Stimulated activated CD4-positive, alpha-beta T cell treated with anti-CD3 and anti-CD28 coated beads, Interleukin-1b, Interleukin-23, amount 100 ng/mL, for 4 hours (primary cell): ENCODE results near the gene SLC6A11.

Experiments used
- DNase-seq, 2 donors: peaks; one replicate each; pipeline ENCODE4 v3.0.0-alpha.2; 2020; ENCODE audit warnings: low read depth in 2 of 2

Gene SLC6A11

DNA sequence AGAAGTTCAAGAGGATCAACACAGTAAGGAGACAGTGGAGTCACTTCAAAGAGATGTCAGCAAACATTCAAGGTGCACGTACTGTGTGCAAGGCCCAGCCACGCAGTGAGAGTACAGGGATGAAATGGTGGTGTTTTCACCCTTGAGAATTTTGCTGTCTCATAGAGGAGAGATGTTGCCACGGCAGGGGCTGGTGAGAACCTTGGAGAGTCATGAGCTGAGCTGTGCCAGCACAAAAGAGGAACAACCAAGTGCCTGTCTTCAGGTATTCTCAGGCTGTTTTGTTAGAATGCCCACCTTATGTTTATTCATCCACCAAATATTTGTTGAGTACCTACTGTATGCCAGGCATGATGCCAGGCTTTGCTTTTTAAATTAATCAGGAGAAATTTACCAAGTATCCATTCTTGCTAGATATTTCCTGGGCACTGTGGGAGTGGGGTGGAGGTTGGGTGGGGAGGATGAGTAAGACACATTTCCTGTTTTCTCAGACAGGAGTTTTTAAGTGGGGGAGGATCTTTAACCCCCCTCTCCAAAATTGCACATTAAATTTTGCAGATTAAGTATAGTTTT, 72.6 kb downstream of the SLC6A11 start:
- no peak for DNase-seq

DNA sequence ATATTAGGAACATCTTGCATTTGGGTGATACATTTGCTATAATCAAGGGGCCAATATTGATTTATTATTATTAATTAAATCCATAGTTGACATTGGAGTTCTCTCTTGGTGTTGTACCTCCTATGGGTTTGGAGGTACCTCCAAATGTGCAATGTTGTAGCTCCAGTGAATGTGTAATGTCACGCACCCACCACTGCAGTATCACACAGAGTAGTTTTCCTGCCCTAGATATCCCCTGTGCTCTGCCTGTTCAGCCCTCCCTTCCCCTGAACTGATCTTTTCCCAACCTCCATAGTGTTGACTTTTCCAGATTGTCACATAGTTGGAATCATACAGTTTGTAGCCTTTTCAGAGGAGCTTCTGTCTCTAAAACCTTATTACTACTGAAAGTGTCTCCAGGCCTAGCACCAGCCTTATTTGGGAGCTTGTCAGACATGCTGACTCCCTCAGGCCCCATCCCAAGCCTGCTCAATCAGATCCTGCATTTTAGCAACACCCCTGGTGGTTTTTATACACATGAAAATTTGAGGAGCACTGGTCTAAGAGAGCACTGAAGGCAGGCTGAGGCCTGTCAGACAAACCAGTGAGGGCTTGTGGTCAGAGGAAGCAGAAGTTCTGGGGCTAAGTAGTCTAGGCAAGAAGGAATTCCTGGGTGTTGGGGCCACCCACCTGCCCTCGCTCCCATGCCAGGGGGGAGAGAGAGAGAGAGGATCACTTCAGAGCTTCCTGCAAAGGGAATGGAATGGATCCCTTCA, 73.4 kb downstream of the SLC6A11 start:
- DNase-seq = no peak

DNA sequence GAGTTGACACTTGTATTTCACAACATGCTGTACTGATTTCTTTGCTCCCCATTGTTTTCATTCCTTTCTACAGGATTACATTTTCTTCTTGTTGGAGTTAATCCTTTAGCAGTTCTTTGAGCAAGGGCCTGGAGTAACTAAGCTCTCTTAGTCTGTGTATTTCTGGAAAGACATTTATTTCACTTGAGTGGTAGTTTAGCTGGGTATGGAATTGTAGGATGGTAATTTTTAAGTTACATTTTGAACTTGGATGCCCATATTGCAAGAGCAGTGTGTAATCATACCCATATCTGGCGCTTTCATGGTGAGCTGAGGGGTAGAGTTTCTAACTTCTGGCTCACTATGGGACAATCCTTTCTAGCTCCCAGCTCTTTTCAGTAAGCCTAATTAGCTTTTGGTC, 74.6 kb downstream of the SLC6A11 start:
- no peak for DNase-seq

DNA sequence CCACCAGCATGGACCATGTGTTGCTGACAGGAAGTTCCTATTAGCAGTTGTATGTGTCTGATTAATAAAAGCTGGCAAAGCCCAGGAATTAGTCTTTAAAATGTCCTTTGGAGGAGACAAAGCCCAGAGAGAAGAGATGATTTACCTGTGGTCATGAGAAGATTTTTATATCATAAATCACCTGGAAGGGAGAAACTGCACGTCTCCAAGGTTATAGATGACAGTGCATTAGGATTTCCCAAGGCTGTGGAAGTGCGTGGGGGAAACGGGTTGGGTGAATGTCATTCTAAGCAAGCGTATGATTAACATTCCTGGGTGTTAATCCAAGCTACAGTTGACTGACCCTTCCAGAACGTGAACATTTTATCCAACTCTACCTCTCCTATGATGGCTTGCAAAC, 76.6 kb downstream of the SLC6A11 start:
- no peak for DNase-seq

DNA sequence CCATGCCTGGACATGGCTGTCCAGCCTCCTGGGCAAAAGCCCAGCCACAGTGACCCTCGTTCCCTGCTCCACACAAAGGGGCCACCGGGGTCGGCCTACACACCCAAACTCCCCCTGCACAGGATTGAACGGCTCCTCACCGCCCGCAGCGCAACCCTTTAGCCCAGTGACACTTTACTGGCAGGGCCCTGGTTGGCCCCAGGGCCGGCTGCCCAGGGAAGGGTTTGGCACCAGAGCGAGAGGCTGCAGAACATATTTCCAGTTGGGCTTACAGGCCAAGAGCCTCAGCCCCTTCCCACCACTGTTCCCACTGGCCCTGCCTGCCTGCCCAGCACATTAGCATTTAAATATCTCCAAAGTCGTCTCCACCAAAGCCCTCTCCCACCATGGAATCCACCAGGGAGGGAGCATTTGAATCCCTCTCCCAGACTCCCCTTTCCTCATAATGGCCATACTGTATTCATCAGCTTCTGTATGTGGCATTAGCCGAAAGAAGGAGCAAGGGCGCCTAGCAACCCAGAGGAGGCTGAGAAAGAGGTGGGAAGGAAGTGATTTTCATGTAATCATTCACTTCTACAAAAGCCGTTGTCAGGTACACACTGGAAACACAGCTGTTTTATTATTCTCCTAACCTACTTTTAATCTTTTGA, 85.4 kb downstream of the SLC6A11 start:
- DNase-seq = no peak

DNA sequence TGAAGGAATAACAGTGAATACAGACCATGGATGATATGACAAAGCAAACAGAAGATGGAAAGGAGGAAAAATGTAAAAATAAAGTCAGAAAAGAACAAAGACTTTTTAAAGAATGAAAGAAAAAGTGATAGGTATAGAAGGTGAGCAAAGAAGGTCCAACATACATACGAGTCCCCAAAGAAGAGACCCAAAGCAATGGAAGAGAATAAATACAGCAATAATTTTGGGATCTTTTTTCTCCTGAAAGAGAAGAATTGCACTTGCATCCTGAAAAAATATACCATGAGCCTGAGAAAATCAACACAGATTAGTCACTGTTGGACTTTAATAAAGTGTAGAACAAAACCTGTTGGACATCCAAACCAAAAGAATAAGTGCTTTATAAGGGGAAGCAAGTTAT, 91.2 kb downstream of the SLC6A11 start:
- DNase-seq = no peak

DNA sequence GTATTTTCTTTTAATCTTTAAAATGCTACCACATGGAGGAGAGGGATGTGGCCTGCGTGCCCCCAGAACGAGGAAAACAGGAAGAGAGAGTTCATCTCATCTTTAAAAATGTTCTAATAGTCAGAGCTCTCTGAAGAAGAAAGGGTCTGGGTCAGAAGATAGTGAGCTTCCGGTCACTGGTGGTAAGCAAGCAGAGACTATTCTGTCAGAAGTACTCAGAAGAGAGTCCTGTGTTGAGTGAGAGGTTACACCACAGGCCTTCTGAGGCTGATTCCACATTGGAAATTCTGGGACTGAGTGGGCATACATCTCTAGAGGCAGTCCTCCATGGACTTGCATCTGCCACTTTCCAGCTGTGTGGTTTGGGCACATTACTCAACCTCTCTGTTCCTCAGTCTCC, 94.3 kb downstream of the SLC6A11 start:
- no peak for DNase-seq

DNA sequence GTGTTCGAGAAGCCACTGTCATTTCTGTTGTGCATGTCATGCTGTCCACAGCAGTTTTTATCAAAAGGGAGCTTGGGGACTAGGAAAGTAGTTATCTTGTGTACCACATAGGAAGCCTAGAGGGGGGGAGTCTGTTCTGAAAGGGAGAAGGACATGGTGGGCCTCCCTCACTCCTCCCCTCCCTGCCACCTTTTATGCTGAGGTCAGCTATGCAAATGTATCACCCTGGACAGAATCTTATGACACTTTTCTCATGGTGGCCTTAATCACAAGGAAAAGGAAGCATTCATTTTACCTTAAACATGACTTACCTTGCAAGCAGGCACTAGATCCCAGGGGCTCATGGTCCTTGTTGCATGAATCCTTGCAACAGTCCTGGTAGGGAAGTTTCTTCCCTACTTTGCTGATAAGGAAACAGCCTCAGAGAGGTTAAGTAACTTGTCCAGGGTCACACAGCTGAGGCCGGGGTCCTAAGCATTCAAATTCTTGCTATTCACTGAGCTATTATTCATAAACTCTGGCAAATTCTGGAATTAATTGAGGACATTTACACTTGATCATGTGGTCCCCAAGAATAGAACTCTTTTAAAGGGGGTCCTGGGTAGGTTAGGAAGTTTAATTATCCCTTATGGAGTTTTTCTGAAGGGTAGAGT, 95.4 kb downstream of the SLC6A11 start:
- DNase-seq = no peak

DNA sequence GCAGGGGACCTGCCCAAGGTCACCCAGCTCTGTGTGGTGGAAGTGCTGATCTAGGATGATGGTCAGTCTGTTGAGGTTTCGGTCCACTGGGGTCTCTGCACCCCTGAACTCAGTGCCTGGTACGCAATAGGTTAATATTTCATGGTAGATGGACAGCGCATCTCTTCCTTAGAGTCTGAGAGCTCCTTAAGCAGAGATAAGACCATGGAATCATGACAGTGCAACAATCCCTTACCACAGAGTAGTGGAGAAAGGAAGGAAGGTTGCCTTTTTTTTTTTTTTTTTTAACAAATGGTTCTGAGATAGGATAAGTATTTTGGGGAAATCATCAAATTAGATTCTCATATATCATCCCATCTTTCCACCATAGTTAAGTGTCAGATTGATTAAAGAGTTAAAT, 96.8 kb downstream of the SLC6A11 start:
- no peak for DNase-seq

DNA sequence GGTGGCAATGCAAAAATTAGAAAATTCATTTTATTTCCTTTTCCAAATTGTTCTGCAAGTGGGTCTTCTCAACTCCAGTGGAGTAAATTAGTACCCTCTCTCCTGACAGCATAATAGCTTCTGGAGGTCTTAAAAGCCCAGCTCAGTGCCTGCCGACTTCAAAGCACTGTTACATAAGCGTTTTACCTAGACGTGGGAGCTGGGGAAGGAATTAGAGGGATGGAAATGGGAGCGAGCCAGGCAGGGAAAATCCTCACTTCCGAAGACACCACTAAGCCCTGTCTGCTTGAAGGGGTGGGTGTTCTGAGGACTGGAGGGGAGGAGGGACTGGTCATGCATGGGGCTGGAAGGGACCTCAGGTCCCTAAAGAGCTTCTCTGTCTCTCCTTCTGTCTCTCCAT, 99.3 kb downstream of the SLC6A11 start:
- no peak for DNase-seq

DNA sequence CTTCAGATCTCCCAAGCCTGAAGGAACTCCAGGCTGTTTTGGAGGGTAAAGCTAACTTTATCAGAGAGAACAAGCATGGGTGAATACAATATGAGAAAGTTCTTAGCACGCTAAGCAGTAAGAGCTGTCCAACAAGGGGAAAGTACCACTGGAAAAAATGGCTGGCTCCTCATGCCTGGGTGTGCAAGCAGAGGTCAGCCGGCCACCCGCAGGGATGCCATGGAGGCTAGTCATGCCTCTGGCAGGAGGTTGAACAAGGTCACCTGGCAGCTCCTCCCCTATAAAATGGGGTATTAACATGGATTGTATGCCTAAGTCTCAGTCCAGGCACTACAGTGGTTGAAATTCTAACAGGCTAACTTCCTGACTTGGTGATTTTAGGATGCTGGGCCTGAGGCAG, 101.1 kb downstream of the SLC6A11 start:
- no peak for DNase-seq

DNA sequence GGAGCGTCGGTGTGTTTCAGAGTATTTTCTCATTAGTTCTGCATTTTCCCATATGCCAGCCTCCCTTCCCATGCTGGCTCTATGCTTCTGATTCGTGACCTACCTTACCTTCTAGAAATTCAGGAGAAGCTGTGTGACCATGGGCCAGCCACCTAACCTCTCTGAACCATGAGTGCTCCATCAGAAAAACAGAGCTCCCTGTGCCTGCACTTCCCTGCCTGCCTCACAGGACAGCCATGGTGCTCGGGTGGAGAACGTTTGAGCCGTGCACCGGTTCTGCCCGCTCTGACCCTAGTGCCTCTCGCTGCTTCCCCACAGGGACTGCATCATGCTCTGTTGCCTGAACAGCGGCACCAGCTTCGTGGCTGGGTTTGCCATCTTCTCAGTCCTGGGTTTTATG, 102.0 kb downstream of the SLC6A11 start:
- DNase-seq = no peak

DNA sequence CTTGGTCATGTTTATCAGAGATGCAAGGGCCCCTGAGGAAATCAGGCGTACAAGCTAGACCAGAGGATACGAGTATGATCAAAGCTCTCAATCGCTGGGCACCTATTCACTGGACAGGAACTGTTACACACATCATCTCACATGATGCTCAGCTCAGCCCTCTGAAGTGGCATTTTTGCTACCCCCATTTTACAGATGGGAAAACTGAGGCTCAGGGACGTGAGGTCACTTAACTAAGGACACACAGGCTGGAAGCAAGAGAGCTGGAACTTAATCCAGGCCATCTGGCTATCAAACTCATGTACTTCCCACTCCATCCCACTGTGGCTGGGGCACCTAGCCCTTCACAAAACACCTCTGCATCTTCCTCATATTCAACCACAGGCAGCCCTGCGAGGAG, 103.6 kb downstream of the SLC6A11 start:
- no peak for DNase-seq

DNA sequence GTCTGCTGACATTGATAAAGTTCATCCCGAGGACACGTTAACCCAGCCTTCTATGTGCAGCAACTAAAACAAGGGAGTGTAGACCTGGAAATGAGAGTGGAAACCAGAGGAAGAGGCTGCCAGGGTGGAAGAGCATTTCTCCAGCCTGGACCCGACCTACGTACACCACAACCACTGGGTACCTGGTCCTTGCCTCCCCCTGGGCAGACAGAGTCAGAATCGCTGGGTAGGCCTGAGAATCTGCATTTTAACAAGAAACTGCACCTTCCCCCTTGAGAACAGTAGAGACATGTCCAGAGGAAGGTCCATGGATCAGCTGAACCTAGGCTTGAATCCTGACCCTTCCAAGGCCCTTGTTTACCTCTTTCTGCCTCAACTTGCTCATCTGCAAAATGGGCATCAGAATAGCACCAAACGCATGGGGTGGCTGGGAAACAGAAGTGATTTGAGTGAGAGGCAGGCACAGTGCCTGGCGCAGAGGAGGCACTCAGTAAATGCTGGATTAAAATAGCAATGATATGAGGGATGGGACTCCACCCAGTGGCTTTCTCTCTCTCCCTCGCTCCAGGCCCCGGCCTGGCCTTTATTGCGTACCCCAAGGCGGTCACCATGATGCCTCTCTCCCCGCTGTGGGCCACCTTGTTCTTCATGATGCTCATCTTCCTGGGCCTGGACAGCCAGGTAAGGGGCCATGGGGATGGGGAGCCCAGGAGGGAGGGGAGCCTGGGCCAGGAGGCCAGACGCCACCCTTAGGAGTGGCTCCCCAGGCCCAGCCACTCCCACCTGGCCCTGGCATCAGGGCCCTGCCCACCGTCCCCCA, 109.6 kb downstream of the SLC6A11 start:
- no peak for DNase-seq

DNA sequence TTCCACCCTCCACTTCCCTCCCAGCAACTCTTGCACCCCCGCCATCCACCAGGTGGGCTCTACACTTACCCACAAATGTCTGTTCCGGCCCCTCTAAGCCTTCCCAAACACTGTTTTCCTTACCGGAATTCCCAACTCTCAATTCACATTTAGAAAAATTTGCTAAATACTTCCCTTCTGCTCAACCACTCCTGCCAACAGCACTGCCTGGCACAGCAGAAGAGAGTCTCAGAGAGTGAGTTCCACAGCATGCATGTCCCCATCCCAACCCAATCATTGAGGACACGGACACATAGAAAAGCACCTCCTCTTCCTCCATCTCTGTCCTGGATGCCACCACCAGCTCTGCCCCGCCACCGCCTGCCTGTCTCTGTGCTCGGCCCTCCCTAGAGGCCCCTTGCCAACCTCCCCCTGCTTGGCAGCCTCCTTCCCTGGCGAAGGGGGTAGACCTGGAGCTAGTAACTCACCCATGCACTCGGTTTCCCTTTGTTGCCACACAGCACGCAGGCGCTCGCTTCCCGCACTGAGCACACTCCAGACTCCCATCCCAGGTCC, 110.3 kb downstream of the SLC6A11 start:
- DNase-seq = no peak

DNA sequence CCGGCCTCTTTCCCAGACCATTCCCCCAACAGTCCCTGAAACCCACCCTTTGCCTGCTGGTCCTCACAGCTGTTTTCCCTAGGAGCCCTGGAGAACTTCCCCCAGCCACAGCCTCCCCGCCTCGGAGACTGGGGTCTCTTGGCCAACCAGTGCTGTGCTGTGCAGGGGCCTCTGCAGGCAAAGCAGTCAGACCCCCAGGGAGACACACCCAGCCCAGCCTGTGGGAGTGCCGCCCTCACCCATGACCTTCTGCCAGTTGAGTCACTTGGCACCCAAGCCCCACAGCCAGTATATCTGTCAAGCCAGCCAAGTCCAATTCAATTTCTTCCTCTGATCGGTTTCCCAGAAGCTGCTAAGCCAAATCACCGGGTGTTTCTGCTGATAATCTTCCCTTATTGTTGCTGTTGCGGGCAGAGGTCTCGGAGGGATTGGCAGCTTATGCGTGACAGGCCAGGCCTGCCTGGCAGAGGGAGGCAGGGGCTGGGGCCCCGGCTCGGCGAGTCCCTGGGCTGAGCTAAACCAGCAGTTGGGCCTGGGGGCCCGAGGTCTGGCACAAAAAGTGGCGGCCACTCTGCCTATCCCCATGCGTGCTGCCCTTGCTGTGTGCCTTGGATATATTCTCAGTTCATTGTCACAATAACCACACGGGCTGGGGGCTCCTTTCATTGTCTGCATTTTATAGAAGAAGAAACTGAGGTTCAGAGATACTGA, 110.9 kb downstream of the SLC6A11 start:
- no peak for DNase-seq

DNA sequence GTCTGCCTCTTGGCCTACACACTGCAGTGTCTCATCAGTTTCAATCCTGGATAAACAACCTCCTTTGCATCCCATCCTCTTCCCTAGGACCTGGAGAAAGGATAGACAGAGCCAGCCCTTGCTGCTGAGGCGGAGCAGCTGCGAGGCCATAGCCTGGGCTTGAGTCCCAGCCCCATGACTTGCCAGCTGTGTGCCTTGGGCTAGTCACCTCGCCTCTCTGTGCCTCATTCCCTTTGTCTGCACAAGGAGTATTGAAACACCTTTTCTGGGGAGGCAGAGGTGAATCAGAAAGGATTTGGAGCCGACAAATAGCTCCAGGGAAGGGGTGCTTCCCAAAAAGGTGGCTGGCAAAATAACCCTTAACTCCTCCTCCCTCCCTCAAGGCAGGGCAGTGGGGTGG, 111.5 kb downstream of the SLC6A11 start:
- no peak for DNase-seq

DNA sequence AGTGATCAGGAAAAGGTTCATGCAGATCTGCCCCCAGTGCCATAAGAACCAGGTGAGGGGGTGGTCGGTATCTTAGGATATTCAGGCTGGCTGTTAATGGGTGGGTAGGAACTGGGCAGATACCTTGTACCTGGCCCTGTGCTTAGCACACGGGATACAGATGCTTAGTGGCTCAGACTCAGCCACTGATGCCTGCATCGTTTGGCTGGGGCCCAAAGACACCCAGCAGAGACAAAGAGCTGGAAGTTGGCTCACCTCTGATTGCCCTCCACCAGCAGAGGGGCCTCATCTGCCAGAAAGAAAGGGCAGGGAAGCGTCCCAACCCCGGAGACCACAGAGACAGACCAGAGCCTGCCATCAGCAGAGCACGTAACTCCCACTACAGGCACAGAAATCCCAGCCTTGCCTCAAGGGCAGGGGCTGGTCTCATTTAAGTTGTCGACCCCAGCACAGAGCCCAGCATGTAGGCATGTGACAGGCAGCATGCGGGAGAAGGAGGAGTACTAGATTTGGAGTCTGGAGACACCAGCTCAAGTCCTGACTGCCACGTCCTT, 112.5 kb downstream of the SLC6A11 start:
- no peak for DNase-seq

DNA sequence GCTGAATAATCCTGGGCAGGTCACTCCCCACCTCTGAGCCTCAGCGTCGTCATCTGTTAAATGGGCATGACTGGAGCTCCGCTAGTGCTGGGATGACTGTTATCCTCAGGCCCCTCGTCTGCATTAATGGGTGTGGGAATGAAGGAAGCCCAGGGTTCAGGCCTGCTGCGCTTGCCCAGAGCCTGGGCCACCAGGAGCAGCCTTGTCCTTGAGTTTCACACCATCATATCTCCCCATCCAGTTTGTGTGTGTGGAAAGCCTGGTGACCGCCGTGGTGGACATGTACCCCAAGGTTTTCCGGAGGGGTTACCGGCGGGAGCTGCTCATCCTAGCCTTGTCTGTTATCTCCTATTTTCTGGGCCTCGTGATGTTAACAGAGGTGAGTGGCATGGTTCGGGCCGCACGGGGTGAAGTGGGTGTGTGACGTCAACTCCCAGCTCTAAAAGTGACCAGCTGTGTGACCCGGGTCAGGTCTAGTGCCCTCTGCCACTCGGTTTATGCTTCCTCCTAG, 113.0 kb downstream of the SLC6A11 start:
- no peak for DNase-seq

DNA sequence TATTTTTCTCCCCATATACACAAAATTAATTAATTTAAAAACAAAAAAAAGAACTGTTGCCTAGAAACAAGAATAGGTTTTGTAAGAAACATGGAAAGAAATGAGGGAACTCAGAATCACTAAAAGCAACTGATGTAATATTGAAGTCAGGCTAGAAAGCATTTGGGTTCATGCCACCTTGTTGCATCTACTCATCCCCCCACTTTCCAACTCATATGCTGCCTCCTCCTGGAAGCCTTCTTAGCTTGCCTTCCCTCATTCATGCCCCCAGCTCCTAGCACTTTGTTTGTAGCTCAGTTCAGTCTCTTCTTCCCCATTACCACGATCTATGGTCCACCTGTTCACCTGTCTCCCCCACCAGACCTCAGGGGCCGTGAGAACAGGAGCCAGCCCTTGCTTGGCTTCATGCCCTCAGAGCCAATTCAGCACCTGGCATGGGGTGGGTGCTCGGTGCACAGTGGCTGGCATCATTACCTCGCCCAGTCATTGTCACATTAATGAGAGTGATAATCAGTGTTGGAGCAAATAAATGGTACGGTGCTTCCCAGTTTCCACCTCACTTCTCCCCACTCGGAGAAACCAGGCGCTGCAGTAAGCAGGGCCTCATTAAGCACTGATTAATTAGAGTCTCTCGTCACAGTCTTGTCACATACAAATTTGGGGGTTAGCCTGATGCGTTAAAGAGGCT, 114.1 kb downstream of the SLC6A11 start:
- no peak for DNase-seq
